ENCODE results near the gene DMRT1. TPM values are rescaled to one million over a fixed set of nuclear protein-coding genes. Genes with fewer than 3 reads are reported as not detected.
"Not testable (repeated sequence)": the region's sequence is repeated elsewhere in the genome, so short reads cannot be mapped to it uniquely, and the experiment has no call there.

Gene DMRT1
- total RNA-seq, 1 experiment from 2014 or later, result not detected

DNA sequence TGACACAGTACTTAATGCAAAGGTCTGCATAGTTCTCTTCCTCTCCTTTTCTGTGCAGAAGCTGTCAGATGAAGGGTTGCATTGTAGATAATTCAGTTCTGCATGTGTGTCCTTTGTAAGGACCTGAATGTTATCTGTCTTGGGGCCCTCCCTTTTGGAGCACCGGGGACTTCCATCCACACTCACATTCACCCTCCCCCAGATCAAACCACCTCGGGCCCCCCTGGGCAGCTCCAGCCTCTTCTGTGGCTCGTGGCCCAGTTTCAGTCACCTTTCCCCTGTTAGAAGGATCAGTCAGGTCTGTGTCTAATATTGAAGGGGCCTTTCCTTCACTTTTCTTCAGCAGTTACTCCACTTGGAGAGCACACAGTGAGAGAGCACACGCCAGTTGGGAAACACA lies 11.0 kb downstream of the DMRT1 start:
- ChIA-PET CTCF (no interaction called here), POLR2A (ENCODE audit: low non-redundant PET) (no interaction called here)
- H3K4me1 ChIP-seq (ENCODE audit: insufficient read depth, low read length, poor library complexity, severe bottlenecking), result no peaks in the 10 kb centered on the region
- H3K27me3 ChIP-seq (replicated peaks; ENCODE audit: insufficient read depth, low read depth, low read length, poor library complexity), result peaks cover 23% of the 10 kb centered on the region
- intact Hi-C loops (cut with micrococcal nuclease; ENCODE audit: unreplicated experiment), result no loop called here
- no peaks in the 10 kb centered on the region for H3K36me3 ChIP-seq (ENCODE audit: insufficient read depth, low read length, poor library complexity, severe bottlenecking)
- no peak for DNase-seq (ENCODE audit: low spot score)
- no peaks in the 10 kb centered on the region for H3K9me3 ChIP-seq (ENCODE audit: low read depth, low read length, poor library complexity, severe bottlenecking)
- BruUV-seq (replicated peaks), result no TSS peak
- H3K4me3 ChIP-seq (ENCODE audit: low read depth, low read length, poor library complexity, severe bottlenecking), result no peak overlapping the region
- TF ChIP-seq EZH2 (IDR thresholded peaks at IDR 0.05; ENCODE audit: borderline replicate concordance, low read depth, low read length, poor library complexity, severe bottlenecking), result no peak
- TF ChIP-seq, protein P1, sequence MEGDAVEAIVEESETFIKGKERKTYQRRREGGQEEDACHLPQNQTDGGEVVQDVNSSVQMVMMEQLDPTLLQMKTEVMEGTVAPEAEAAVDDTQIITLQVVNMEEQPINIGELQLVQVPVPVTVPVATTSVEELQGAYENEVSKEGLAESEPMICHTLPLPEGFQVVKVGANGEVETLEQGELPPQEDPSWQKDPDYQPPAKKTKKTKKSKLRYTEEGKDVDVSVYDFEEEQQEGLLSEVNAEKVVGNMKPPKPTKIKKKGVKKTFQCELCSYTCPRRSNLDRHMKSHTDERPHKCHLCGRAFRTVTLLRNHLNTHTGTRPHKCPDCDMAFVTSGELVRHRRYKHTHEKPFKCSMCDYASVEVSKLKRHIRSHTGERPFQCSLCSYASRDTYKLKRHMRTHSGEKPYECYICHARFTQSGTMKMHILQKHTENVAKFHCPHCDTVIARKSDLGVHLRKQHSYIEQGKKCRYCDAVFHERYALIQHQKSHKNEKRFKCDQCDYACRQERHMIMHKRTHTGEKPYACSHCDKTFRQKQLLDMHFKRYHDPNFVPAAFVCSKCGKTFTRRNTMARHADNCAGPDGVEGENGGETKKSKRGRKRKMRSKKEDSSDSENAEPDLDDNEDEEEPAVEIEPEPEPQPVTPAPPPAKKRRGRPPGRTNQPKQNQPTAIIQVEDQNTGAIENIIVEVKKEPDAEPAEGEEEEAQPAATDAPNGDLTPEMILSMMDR (conservative IDR thresholded peaks at IDR 0.05; ENCODE audit: low read depth, low read length), result no peak
- H3K27ac ChIP-seq (ENCODE audit: low read depth, low read length, poor library complexity, severe bottlenecking), result no peak overlapping the region

DNA sequence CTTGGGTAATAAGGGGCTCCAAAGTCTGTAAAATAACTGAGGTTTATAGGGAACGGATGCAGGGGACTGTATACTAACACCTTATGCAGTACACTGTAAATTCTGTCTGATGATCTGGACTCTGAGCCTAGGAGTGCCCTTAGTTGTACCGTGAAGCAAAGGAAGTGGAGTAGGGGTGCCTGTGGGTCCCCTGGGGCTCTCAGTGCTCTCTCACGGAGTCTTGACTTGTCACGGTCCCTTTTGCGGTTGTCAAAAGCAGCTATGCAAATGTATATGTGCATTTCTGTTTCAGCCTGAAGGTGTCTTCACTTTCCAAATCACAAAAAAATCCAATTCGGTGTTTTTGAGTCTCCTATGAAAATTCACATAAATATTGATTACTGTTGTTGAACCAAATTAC lies 17.8 kb downstream of the DMRT1 start:
- H3K9me3 ChIP-seq (ENCODE audit: low read depth, low read length, poor library complexity, severe bottlenecking), result no peaks in the 10 kb centered on the region
- no TSS peak for BruUV-seq (replicated peaks)
- POLR2A ChIA-PET (ENCODE audit: low non-redundant PET), result no interaction called here
- no peak for DNase-seq (ENCODE audit: low spot score)
- no peak overlapping the region for H3K27ac ChIP-seq (ENCODE audit: low read depth, low read length, poor library complexity, severe bottlenecking)
- no peak overlapping the region for H3K4me3 ChIP-seq (ENCODE audit: low read depth, low read length, poor library complexity, severe bottlenecking)
- intact Hi-C loops (cut with micrococcal nuclease; ENCODE audit: unreplicated experiment), result no loop called here
- TF ChIP-seq, protein P1 (conservative IDR thresholded peaks at IDR 0.05; ENCODE audit: low read depth, low read length), result no peak
- TF ChIP-seq EZH2 (IDR thresholded peaks at IDR 0.05; ENCODE audit: borderline replicate concordance, low read depth, low read length, poor library complexity, severe bottlenecking), result no peak
- no peaks in the 10 kb centered on the region for H3K4me1 ChIP-seq (ENCODE audit: insufficient read depth, low read length, poor library complexity, severe bottlenecking)
- no peaks in the 10 kb centered on the region for H3K36me3 ChIP-seq (ENCODE audit: insufficient read depth, low read length, poor library complexity, severe bottlenecking)
- no peaks in the 10 kb centered on the region for H3K27me3 ChIP-seq (replicated peaks; ENCODE audit: insufficient read depth, low read depth, low read length, poor library complexity)
- CTCF ChIA-PET, result no interaction called here

DNA sequence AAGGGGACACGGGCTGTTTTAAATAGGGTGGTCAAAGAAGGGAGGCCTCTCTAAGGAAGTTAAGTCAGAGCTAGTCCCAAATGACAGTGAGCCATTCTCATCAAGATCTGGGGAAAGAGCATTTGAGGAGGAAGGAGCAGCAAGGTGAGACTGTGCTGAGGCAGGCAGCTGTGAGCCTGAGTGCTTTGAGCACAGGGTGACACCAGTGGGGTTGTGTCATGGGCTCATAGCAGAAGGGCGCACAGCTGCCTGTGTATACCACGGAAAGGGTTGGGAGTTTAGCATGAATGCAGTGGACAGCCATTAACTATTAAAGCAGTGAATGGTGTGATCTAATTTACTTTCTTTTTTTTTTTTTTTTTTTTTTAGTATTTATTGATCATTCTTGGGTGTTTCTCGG lies 19.2 kb downstream of the DMRT1 start:
- Histone ChIP-seq H3K4me1 (ENCODE audit: insufficient read depth, low read length, poor library complexity, severe bottlenecking) (no peaks in the 10 kb centered on the region), H3K4me3 (ENCODE audit: low read depth, low read length, poor library complexity, severe bottlenecking) (no peak overlapping the region), H3K9me3 (ENCODE audit: low read depth, low read length, poor library complexity, severe bottlenecking) (no peaks in the 10 kb centered on the region), H3K27me3 (replicated peaks; ENCODE audit: insufficient read depth, low read depth, low read length, poor library complexity) (no peaks in the 10 kb centered on the region), H3K36me3 (ENCODE audit: insufficient read depth, low read length, poor library complexity, severe bottlenecking) (no peaks in the 10 kb centered on the region), H3K27ac (ENCODE audit: low read depth, low read length, poor library complexity, severe bottlenecking) (no peak overlapping the region)
- ChIA-PET CTCF (no interaction called here), POLR2A (ENCODE audit: low non-redundant PET) (no interaction called here)
- no peak for DNase-seq (ENCODE audit: low spot score)
- intact Hi-C loops (cut with micrococcal nuclease; ENCODE audit: unreplicated experiment), result no loop called here
- no peak for TF ChIP-seq EZH2 (IDR thresholded peaks at IDR 0.05; ENCODE audit: borderline replicate concordance, low read depth, low read length, poor library complexity, severe bottlenecking)
- TF ChIP-seq, protein P1 (conservative IDR thresholded peaks at IDR 0.05; ENCODE audit: low read depth, low read length), result no peak
- BruUV-seq (replicated peaks), result no TSS peak

DNA sequence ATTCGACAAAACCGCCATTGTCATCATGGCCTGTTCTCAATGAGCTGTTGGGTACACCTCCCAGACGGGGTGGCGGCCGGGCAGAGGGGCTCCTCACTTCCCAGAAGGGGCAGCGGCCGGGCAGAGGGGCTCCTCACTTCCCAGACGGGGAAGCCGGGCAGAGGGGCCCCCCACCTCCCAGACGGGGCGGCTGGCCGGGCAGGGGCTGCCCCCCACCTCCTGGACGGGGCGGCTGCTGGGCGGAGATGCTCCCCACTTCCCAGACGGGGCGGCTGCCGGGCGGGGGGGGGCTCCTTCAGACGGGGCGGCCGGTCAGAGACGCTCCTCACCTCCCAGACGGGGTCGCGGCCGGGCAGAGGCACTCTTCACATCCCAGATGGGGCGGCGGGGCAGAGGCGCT lies 20.0 kb downstream of the DMRT1 start:
- POLR2A ChIA-PET (ENCODE audit: low non-redundant PET); H3K4me3 ChIP-seq (ENCODE audit: low read depth, low read length, poor library complexity, severe bottlenecking); H3K9me3 ChIP-seq (ENCODE audit: low read depth, low read length, poor library complexity, severe bottlenecking); H3K36me3 ChIP-seq (ENCODE audit: insufficient read depth, low read length, poor library complexity, severe bottlenecking); H3K4me1 ChIP-seq (ENCODE audit: insufficient read depth, low read length, poor library complexity, severe bottlenecking); H3K27ac ChIP-seq (ENCODE audit: low read depth, low read length, poor library complexity, severe bottlenecking); H3K27me3 ChIP-seq (replicated peaks; ENCODE audit: insufficient read depth, low read depth, low read length, poor library complexity); CTCF ChIA-PET; DNase-seq (ENCODE audit: low spot score); intact Hi-C loops (cut with micrococcal nuclease; ENCODE audit: unreplicated experiment); BruUV-seq (replicated peaks): not testable (repeated sequence)

Data from A673 (cell line).